ENCODE data around the gene SAP30L. TPM values are rescaled to one million over a fixed set of nuclear protein-coding genes. Genes with fewer than 3 reads are reported as not detected.

SAP30L gene
- total and polyA plus RNA-seq, 2 donors (not counting 1 experiment from before 2014, with no cell fraction given) = 26.6 to 31.5 TPM

DNA sequence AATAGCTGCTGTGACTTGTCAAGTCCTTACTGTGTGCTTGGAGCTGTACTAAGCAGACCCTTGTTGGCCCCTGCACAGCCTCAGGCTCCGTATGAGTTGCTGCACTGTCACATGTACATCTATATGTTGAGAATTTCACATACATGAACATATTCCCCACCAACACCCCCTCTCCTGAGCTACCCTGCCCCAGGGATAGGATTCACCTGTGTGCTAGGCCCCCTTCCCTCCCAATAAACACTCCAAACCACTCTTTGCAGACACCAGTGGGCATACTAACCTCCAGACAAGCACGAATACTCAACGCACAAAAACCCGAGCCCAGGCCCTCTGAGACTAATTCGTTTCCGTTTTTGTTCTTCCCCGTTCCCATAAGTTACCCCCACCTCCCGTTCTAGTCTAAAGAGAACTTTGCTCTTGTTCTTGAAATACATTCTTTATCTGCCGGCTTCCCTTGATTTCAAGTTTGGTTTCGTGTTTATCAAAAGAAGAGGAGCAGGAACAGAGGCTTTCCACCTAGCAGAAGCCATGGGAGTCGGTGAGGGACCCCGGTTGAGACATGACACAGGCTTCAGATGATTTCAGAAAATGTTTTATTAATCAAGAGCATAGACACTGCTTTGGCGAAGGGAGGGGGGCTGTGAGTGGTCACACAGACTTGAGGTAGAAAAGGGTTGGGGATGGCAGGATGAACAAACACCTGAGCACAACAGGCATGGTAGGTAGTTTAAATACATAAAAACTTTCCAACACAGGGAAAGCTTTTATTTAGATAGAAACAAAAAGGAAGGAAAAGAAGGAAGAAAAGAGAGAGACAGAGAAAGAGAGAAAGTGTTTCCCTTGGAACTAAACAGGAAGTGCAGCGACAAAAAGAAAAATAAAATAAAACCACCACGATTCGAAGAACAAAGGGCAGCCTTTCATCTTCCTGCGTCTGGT, 28.9 kb downstream of the SAP30L start:
- H3K27ac ChIP-seq (ENCODE audit: insufficient read depth, low read length) = no peak overlapping the region
- H3K9ac ChIP-seq (ENCODE audit: insufficient read depth, low read length) = no peak overlapping the region
- H3K27me3 ChIP-seq (ENCODE audit: control insufficient read depth, insufficient read depth, low read length) = peaks cover 94% of the 10 kb centered on the region
- H3K4me1 ChIP-seq (ENCODE audit: control insufficient read depth, extremely low read depth, insufficient read depth, low read length) = no peaks in the 10 kb centered on the region
- no peak for TF ChIP-seq EZH2 (IDR thresholded peaks at IDR 0.05; ENCODE audit: low read length, missing control alignments)
- TF ChIP-seq, protein P1, sequence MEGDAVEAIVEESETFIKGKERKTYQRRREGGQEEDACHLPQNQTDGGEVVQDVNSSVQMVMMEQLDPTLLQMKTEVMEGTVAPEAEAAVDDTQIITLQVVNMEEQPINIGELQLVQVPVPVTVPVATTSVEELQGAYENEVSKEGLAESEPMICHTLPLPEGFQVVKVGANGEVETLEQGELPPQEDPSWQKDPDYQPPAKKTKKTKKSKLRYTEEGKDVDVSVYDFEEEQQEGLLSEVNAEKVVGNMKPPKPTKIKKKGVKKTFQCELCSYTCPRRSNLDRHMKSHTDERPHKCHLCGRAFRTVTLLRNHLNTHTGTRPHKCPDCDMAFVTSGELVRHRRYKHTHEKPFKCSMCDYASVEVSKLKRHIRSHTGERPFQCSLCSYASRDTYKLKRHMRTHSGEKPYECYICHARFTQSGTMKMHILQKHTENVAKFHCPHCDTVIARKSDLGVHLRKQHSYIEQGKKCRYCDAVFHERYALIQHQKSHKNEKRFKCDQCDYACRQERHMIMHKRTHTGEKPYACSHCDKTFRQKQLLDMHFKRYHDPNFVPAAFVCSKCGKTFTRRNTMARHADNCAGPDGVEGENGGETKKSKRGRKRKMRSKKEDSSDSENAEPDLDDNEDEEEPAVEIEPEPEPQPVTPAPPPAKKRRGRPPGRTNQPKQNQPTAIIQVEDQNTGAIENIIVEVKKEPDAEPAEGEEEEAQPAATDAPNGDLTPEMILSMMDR (conservative IDR thresholded peaks at IDR 0.05 in 1 of 2, IDR thresholded peaks at IDR 0.05 in 1 of 2; ENCODE audit: low read depth in 1 of 2, low read length in 2 of 2) = no peak
- H3K79me2 ChIP-seq (ENCODE audit: control insufficient read depth, insufficient read depth, low read length) = no peaks in the 10 kb centered on the region
- no peak overlapping the region for H2AFZ ChIP-seq (ENCODE audit: low read length)
- no peaks in the 10 kb centered on the region for H3K36me3 ChIP-seq (ENCODE audit: control insufficient read depth, insufficient read depth, low read length)
- H3K9me3 ChIP-seq (ENCODE audit: control insufficient read depth, insufficient read depth, low read depth, low read length) = no peaks in the 10 kb centered on the region
- DNase-seq (ENCODE audit: low read depth in 2 of 2) = no peak
- H3K4me2 ChIP-seq (ENCODE audit: extremely low read depth, insufficient read depth, low read length) = no peak overlapping the region
- H4K20me1 ChIP-seq (ENCODE audit: control insufficient read depth, extremely low read depth, insufficient read depth, low read length) = no peaks in the 10 kb centered on the region
- no peak overlapping the region for H3K4me3 ChIP-seq (replicated peaks in 1 of 4; ENCODE audit: control extremely low read depth in 1 of 4, insufficient read depth in 1 of 4, low read depth in 3 of 4, low read length in 4 of 4)

DNA sequence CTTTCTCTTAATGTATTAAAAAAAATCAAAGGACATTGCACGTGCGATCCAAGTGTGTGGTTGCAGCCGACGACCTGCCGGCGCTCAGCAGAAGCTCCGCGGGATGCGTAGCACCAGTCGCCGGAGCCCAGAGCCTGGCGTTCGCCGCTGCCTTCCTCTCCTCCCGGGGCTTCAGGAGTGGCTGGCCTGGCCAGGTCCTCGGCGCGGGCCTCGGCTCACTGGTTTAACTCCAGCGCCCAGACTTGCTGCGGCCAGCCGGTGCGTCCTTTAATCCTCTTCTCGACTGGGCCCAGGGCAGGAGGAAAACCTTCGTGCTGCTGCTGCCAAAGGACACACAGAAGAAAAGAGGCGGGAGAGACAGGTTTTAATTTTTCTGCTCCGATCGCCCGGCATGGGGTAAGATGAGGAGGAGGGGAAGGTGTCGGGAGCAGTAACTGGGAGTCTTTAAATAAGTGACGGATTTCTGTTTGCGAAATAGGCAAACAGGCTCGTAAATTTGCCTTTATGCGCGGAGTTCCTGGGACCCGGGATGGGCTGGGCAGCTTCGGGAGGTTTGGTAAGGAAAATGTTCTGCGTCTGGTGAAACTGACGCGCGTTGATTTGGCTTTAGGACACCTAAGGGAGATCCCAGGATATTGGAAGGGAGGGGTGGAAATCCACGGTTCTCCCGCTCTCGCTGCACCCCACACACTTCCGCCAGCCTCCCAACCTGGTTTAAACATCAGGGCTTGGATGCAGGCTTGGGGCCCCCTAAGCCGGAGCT, 30.0 kb downstream of the SAP30L start:
- no peaks in the 10 kb centered on the region for H3K36me3 ChIP-seq (ENCODE audit: control insufficient read depth, insufficient read depth, low read length)
- H3K4me1 ChIP-seq (ENCODE audit: control insufficient read depth, extremely low read depth, insufficient read depth, low read length) = no peaks in the 10 kb centered on the region
- H3K4me2 ChIP-seq (ENCODE audit: extremely low read depth, insufficient read depth, low read length) = no peak overlapping the region
- peaks cover 96% of the 10 kb centered on the region for H3K27me3 ChIP-seq (ENCODE audit: control insufficient read depth, insufficient read depth, low read length)
- no peak overlapping the region for H3K27ac ChIP-seq (ENCODE audit: insufficient read depth, low read length)
- H3K9ac ChIP-seq (ENCODE audit: insufficient read depth, low read length) = no peak overlapping the region
- H2AFZ ChIP-seq (ENCODE audit: low read length) = no peak overlapping the region
- DNase-seq (ENCODE audit: low read depth in 2 of 2) = no peak
- H3K9me3 ChIP-seq (ENCODE audit: control insufficient read depth, insufficient read depth, low read depth, low read length) = no peaks in the 10 kb centered on the region
- no peak overlapping the region for H3K4me3 ChIP-seq (replicated peaks in 1 of 4; ENCODE audit: control extremely low read depth in 1 of 4, insufficient read depth in 1 of 4, low read depth in 3 of 4, low read length in 4 of 4)
- H3K79me2 ChIP-seq (ENCODE audit: control insufficient read depth, insufficient read depth, low read length) = no peaks in the 10 kb centered on the region
- no peaks in the 10 kb centered on the region for H4K20me1 ChIP-seq (ENCODE audit: control insufficient read depth, extremely low read depth, insufficient read depth, low read length)
- TF ChIP-seq EZH2 (IDR thresholded peaks at IDR 0.05; ENCODE audit: low read length, missing control alignments) = peak; percentile 91
- TF ChIP-seq, protein P1 (conservative IDR thresholded peaks at IDR 0.05 in 1 of 2, IDR thresholded peaks at IDR 0.05 in 1 of 2; ENCODE audit: low read depth in 1 of 2, low read length in 2 of 2) = no peak
